Activated CD4-positive, alpha-beta T cell treated with anti-CD3 and anti-CD28 coated beads, Interleukin-2, amount 10 ng/mL, durations not matched to agents 7 days and 5 days (primary cell): ENCODE results near the gene AMIGO1. TPM values are rescaled to one million over a fixed set of nuclear protein-coding genes. Genes with fewer than 3 reads are reported as not detected.

Experiments used
- CTCF ChIA-PET: fragments of 350-600 bp; sonication (Branson Sonifier 250); formaldehyde crosslinking; loops from one replicate; lab custom pipeline; 2021; ENCODE audit warnings: antibody characterized with exemption; lab: Charles Lee
- POLR2A ChIA-PET: fragments of 350-600 bp; sonication (Branson Sonifier 250); formaldehyde crosslinking; loops from one replicate; lab custom pipeline; 2021; ENCODE audit warnings: antibody characterized with exemption; lab: Charles Lee
- DNase-seq: peaks from one replicate; pipeline ENCODE4 v3.0.0-alpha.2; 2020
- H3K27ac Mint-ChIP-seq: one replicate; pipeline ENCODE4 v1.8.0; 2021; ENCODE audit warnings: mild to moderate bottlenecking, moderate library complexity, mixed read lengths
- H3K27me3 Mint-ChIP-seq: one replicate; pipeline ENCODE4 v1.8.0; 2021; ENCODE audit warnings: mixed read lengths
- H3K36me3 Mint-ChIP-seq: one replicate; pipeline ENCODE4 v1.8.0; 2021; ENCODE audit warnings: low read depth, mixed read lengths
- H3K4me1 Mint-ChIP-seq: one replicate; pipeline ENCODE4 v1.8.0; 2021; ENCODE audit warnings: mixed read lengths
- H3K4me3 Mint-ChIP-seq: one replicate; pipeline ENCODE4 v1.8.0; 2021; ENCODE audit warnings: mild to moderate bottlenecking, moderate library complexity, mixed read lengths
- H3K9me3 Mint-ChIP-seq: one replicate; pipeline ENCODE4 v1.8.0; 2021; ENCODE audit warnings: mixed read lengths
- total RNA-seq, 2 experiments: library from RNA; stranded (reverse); gene quantifications; one replicate each; pipeline ENCODE4 v1.2.3, GENCODE V29; 2021

The AMIGO1 gene
- 1 to 10 TPM; 5.8 to 7.6 TPM for total RNA-seq

GRCh38 chr1:109509176-109510134 lies at the start of gene AMIGO1:
AMIGO1 (minus strand) TSS chr1:109509727; CDS start chr1:109508912, 815 bp downstream.
- ChIA-PET POLR2A (no interaction called here), CTCF (interaction anchor here (0.6 to 46.6 kb wide), 4 partner anchors 10 to 226 kb away, joined by 3 to 1139 read pairs (median 572); partner anchors contain the start of genes AMIGO1, ATXN7L2, CYB561D1 and GPR61)
- H3K4me1 Mint-ChIP-seq: peaks cover 58% of the 10 kb centered on the region
- H3K9me3 Mint-ChIP-seq: no peaks in the 10 kb centered on the region
- H3K4me3 Mint-ChIP-seq: peak within 1 kb of the TSS; percentile 84
- H3K36me3 Mint-ChIP-seq: peaks cover 46% of the 10 kb centered on the region
- H3K27me3 Mint-ChIP-seq: peaks cover 5% of the 10 kb centered on the region
- DNase-seq: peak; percentile 51
- peak within 1 kb of the TSS; percentile 84 for H3K27ac Mint-ChIP-seq

- CTCF ChIA-PET: interaction anchor here (1.8 kb wide), 1 partner anchor 10 kb away, joined by 8 read pairs; no protein-coding TSS in a partner anchor
- Mint-ChIP-seq H3K27ac (no peak overlapping the region), H3K4me3 (no peak overlapping the region), H3K36me3 (peaks cover 11% of the 10 kb centered on the region), H3K9me3 (no peaks in the 10 kb centered on the region), H3K4me1 (peaks cover 49% of the 10 kb centered on the region), H3K27me3 (no peaks in the 10 kb centered on the region)
- POLR2A ChIA-PET: no interaction called here
- DNase-seq: no peak
These were observed 48.0 kb upstream of the AMIGO1 start for GRCh38 chr1:109557520-109557919.

GRCh38 chr1:109556563-109556962 lies 47.0 kb upstream of the AMIGO1 start:
- Mint-ChIP-seq H3K4me1 (peaks cover 51% of the 10 kb centered on the region), H3K36me3 (peaks cover 11% of the 10 kb centered on the region), H3K9me3 (no peaks in the 10 kb centered on the region), H3K4me3 (no peak overlapping the region), H3K27ac (no peak overlapping the region), H3K27me3 (no peaks in the 10 kb centered on the region)
- ChIA-PET POLR2A (no interaction called here), CTCF (no interaction called here)
- no peak for DNase-seq

GRCh38 chr1:109548321-109549267 lies 39.1 kb upstream of the AMIGO1 start, which contains the start of gene GNAI3:
GNAI3 (plus strand) TSS chr1:109548615; CDS start chr1:109548721, 106 bp downstream.
- H3K9me3 Mint-ChIP-seq: no peaks in the 10 kb centered on the region
- peak within 1 kb of the TSS; percentile 96 for H3K4me3 Mint-ChIP-seq
- H3K27me3 Mint-ChIP-seq: no peaks in the 10 kb centered on the region
- ChIA-PET POLR2A (interaction anchor here (0.8 to 1.1 kb wide), 2 partner anchors 71 to 72 kb away, joined by 3 to 4 read pairs; partner anchors contain the start of genes AMPD2 and GNAT2), CTCF (interaction anchor here (1.1 to 3.1 kb wide), 12 partner anchors 9 to 463 kb away, joined by 3 to 19 read pairs (median 6); partner anchors contain the start of genes AHCYL1 and GPR61)
- peaks cover 10% of the 10 kb centered on the region for H3K36me3 Mint-ChIP-seq
- peak; percentile 98 for DNase-seq
- peak within 1 kb of the TSS; percentile 98 for H3K27ac Mint-ChIP-seq
- H3K4me1 Mint-ChIP-seq: peaks cover 49% of the 10 kb centered on the region

- H3K9me3 Mint-ChIP-seq: no peaks in the 10 kb centered on the region
- H3K4me1 Mint-ChIP-seq: peaks cover 44% of the 10 kb centered on the region
- H3K36me3 Mint-ChIP-seq: peaks cover 7% of the 10 kb centered on the region
- H3K27me3 Mint-ChIP-seq: no peaks in the 10 kb centered on the region
- ChIA-PET CTCF (interaction anchor here (0.6 to 46.6 kb wide), 14 partner anchors 8 to 464 kb away, joined by 4 to 1139 read pairs (median 11); partner anchors contain the start of genes AHCYL1, AMIGO1, ATXN7L2 and CYB561D1), POLR2A (interaction anchor here (1.1 kb wide), 1 partner anchor 73 kb away, joined by 4 read pairs; no protein-coding TSS in a partner anchor)
- DNase-seq: peak; percentile 39
- H3K4me3 Mint-ChIP-seq: peak overlapping the region; percentile 96
- H3K27ac Mint-ChIP-seq: peak overlapping the region; percentile 98
These were observed 38.2 kb upstream of the AMIGO1 start for GRCh38 chr1:109547463-109548320.

- ChIA-PET POLR2A (interaction anchor here (0.6 to 0.7 kb wide), 2 partner anchors 73 to 463 kb away, joined by 3 read pairs; partner anchors contain the start of genes AMPD2 and GNAT2), CTCF (interaction anchor here (0.6 to 46.6 kb wide), 21 partner anchors 12 to 464 kb away, joined by 3 to 1139 read pairs (median 7); partner anchors contain the start of genes AHCYL1, AMIGO1, AMPD2 and ATXN7L2)
- Mint-ChIP-seq H3K27ac (peak overlapping the region; percentile 98), H3K4me1 (peaks cover 39% of the 10 kb centered on the region), H3K4me3 (peak overlapping the region; percentile 96), H3K9me3 (no peaks in the 10 kb centered on the region), H3K36me3 (peaks cover 7% of the 10 kb centered on the region), H3K27me3 (no peaks in the 10 kb centered on the region)
- DNase-seq: peak; percentile 96
These were observed 37.0 kb upstream of the AMIGO1 start for GRCh38 chr1:109546311-109547109.

GRCh38 chr1:109543988-109544735 lies 34.6 kb upstream of the AMIGO1 start:
- Mint-ChIP-seq H3K27ac (peak overlapping the region; percentile 66), H3K4me3 (no peak overlapping the region), H3K27me3 (no peaks in the 10 kb centered on the region), H3K36me3 (peaks cover 7% of the 10 kb centered on the region), H3K4me1 (peaks cover 19% of the 10 kb centered on the region), H3K9me3 (no peaks in the 10 kb centered on the region)
- DNase-seq: no peak
- ChIA-PET POLR2A (no interaction called here), CTCF (interaction anchor here (0.7 to 46.6 kb wide), 7 partner anchors 12 to 463 kb away, joined by 3 to 1139 read pairs (median 7); partner anchors contain the start of genes AMIGO1, ATXN7L2 and CYB561D1)

- Mint-ChIP-seq H3K4me3 (no peak overlapping the region), H3K4me1 (peaks cover 16% of the 10 kb centered on the region), H3K36me3 (peaks cover 5% of the 10 kb centered on the region), H3K27ac (no peak overlapping the region), H3K27me3 (no peaks in the 10 kb centered on the region), H3K9me3 (no peaks in the 10 kb centered on the region)
- ChIA-PET POLR2A (no interaction called here), CTCF (interaction anchor here (0.7 to 46.6 kb wide), 6 partner anchors 11 to 258 kb away, joined by 3 to 1139 read pairs (median 16); partner anchors contain the start of genes AMIGO1, ATXN7L2 and CYB561D1)
- no peak for DNase-seq
These were observed 33.9 kb upstream of the AMIGO1 start for GRCh38 chr1:109543283-109543987.

GRCh38 chr1:109542657-109543056 lies 33.1 kb upstream of the AMIGO1 start:
- H3K4me1 Mint-ChIP-seq: peaks cover 15% of the 10 kb centered on the region
- H3K27ac Mint-ChIP-seq: no peak overlapping the region
- no peak overlapping the region for H3K4me3 Mint-ChIP-seq
- H3K36me3 Mint-ChIP-seq: peaks cover 3% of the 10 kb centered on the region
- H3K27me3 Mint-ChIP-seq: no peaks in the 10 kb centered on the region
- POLR2A ChIA-PET: no interaction called here
- H3K9me3 Mint-ChIP-seq: no peaks in the 10 kb centered on the region
- CTCF ChIA-PET: interaction anchor here (2.8 to 46.6 kb wide), 3 partner anchors 10 to 98 kb away, joined by 8 to 1139 read pairs (median 47); partner anchors contain the start of genes AMIGO1, ATXN7L2 and CYB561D1
- no peak for DNase-seq
